Liver (tissue), 9 donors: Measurements from ENCODE around the gene GAMT. TPM values are rescaled to one million over a fixed set of nuclear protein-coding genes. Genes with fewer than 3 reads are reported as not detected.

Source experiments
- DNase-seq: peaks from one replicate; pipeline ENCODE4 v3.0.0-alpha.2; 2017; ENCODE audit warnings: low spot score
- H3K27ac ChIP-seq, 2 donors: one replicate each; pipeline ENCODE4 v1.7.0; 2013; ENCODE audit warnings: inconsistent platforms in 2 of 2, low read length in 2 of 2, control low read depth in 1 of 2, low read depth in 1 of 2, mild to moderate bottlenecking in 1 of 2
- H3K27me3 ChIP-seq, 4 donors: one replicate each; pipeline versions ENCODE4 v1.6.1 to v1.7.0; 2013; ENCODE audit warnings: low read length in 3 of 4, inconsistent platforms in 1 of 4, mild to moderate bottlenecking in 1 of 4, moderate library complexity in 1 of 4; ENCODE audit not compliant: control insufficient read depth in 4 of 4, insufficient read depth in 4 of 4
- H3K36me3 ChIP-seq, 4 donors: one replicate each; pipeline versions ENCODE4 v1.6.1 to v1.7.0; 2013; ENCODE audit warnings: low read length in 3 of 4, mild to moderate bottlenecking in 3 of 4, low read depth in 1 of 4, moderate library complexity in 1 of 4; ENCODE audit not compliant: control insufficient read depth in 4 of 4, insufficient read depth in 3 of 4
- H3K4me1 ChIP-seq, 4 donors: one replicate each; pipeline versions ENCODE4 v1.6.1 to v1.7.0; 2013; ENCODE audit warnings: low read length in 3 of 4, mild to moderate bottlenecking in 3 of 4, moderate library complexity in 1 of 4; ENCODE audit not compliant: control insufficient read depth in 4 of 4, insufficient read depth in 4 of 4
- H3K4me3 ChIP-seq, 3 donors: one replicate each; pipeline versions ENCODE4 v1.6.1 to v1.7.0; 2013; ENCODE audit warnings: low read length in 3 of 3, control low read depth in 1 of 3, low read depth in 1 of 3, mild to moderate bottlenecking in 1 of 3
- H3K9ac ChIP-seq, 2 donors: one replicate each; pipeline ENCODE4 v1.7.0; 2013; ENCODE audit warnings: low read length in 2 of 2, mild to moderate bottlenecking in 2 of 2, moderate library complexity in 2 of 2, control low read depth in 1 of 2, low read depth in 1 of 2
- H3K9me3 ChIP-seq, 4 donors: one replicate each; pipeline versions ENCODE4 v1.6.1 to v1.7.0; 2013; ENCODE audit warnings: low read length in 3 of 4; ENCODE audit not compliant: control insufficient read depth in 4 of 4
- EGR1 ChIP-seq, 2 donors: IDR thresholded peaks; 2 replicates each; pipeline ENCODE4 v1.6.1; 2016 to 2018; ENCODE audit warnings: antibody characterized with exemption in 2 of 2, low read depth in 2 of 2
- FOXA1 ChIP-seq: IDR thresholded peaks from 2 replicates; pipeline ENCODE4 v1.6.1; 2016; ENCODE audit warnings: antibody characterized with exemption
- GABPA ChIP-seq, 2 donors: IDR thresholded peaks in 1 of 2; conservative IDR thresholded peaks in 1 of 2; 2 replicates each; pipeline ENCODE4 v1.6.1; 2016; ENCODE audit warnings: antibody characterized with exemption in 2 of 2, mild to moderate bottlenecking in 1 of 2, moderate library complexity in 1 of 2
- HNF4A ChIP-seq, 2 donors: conservative IDR thresholded peaks; 2 replicates each; pipeline ENCODE4 v1.6.1; 2016; ENCODE audit warnings: antibody characterized with exemption in 2 of 2, mild to moderate bottlenecking in 2 of 2
- HNF4G ChIP-seq: IDR thresholded peaks from 2 replicates; pipeline ENCODE4 v1.6.1; 2016; ENCODE audit warnings: antibody characterized with exemption
- NR2F2 ChIP-seq: IDR thresholded peaks from 2 replicates; pipeline ENCODE4 v1.6.1; 2016; ENCODE audit warnings: antibody characterized with exemption
- REST ChIP-seq: IDR thresholded peaks from 2 replicates; pipeline ENCODE4 v1.6.1; 2016; ENCODE audit warnings: antibody characterized with exemption, mild to moderate bottlenecking
- RXRA ChIP-seq, 2 donors: IDR thresholded peaks; 2 replicates each; pipeline ENCODE4 v1.6.1; 2017 to 2018; ENCODE audit warnings: antibody characterized with exemption in 2 of 2, mild to moderate bottlenecking in 1 of 2
- SP1 ChIP-seq: IDR thresholded peaks from 2 replicates; pipeline ENCODE4 v1.6.1; 2018; ENCODE audit warnings: antibody characterized with exemption, mild to moderate bottlenecking
- TAF1 ChIP-seq: conservative IDR thresholded peaks from 2 replicates; pipeline ENCODE4 v1.6.1; 2016; ENCODE audit warnings: antibody characterized with exemption, mild to moderate bottlenecking
- YY1 ChIP-seq: IDR thresholded peaks from 2 replicates; pipeline ENCODE4 v1.6.1; 2016; ENCODE audit warnings: antibody characterized with exemption, mild to moderate bottlenecking
- WGBS: extraction: QIAGEN DNeasy Blood & Tissue Kit; methylation state at CpG from one replicate; pipeline ENCODE4 v1.1.7; 2013; 5-methylcytosine and 5-hydroxymethylcytosine counted together
- polyA plus RNA-seq, 2 donors: library from polyadenylated mRNA; stranded (reverse) in 1 of 2; unstranded in 1 of 2; fragments of 200-250 nt in 1 of 2; fragments of >200 nt in 1 of 2; fragmentation: Nextera tagmentation in 1 of 2; extraction: Ambion mirVana in 1 of 2; gene quantifications; one replicate each; pipeline versions ENCODE4 v1.2.1 to v1.2.3, GENCODE V29; 2013 to 2015
- total RNA-seq, 2 donors: library from RNA; depleted of rRNA; stranded (reverse); fragments of >200 nt; gene quantifications; one replicate each; pipeline ENCODE4 v1.2.3, GENCODE V29; 2014
- TF ChIP-seq, protein P1 (sequence below): fragments of 150-350 bp; IDR thresholded peaks from 2 replicates; pipeline ENCODE4 v1.5.1; 2017; ENCODE audit warnings: improper control_type of control experiment, low read depth, low read length; ENCODE audit not compliant: missing input control
- TF ChIP-seq, protein P2 (sequence below): IDR thresholded peaks from 2 replicates; pipeline ENCODE4 v1.6.1; 2016; ENCODE audit warnings: antibody characterized with exemption
- donor health status: healthy.
- donor health status: healthy.
- donor health status: healthy.
- donor health status: healthy.
- donor health status: healthy.

The GAMT gene
- total and polyA plus RNA-seq, 4 donors: 76.2 to 394 (median 274) TPM

- peaks cover 7 to 34% (median 22%) of the 10 kb centered on the region in 4 donors for H3K36me3 ChIP-seq
- H3K4me3 ChIP-seq: no peak overlapping the region
- no peaks in the 10 kb centered on the region for H3K9me3 ChIP-seq
- peaks cover 3 to 19% (median 10%) of the 10 kb centered on the region in 4 donors for H3K4me1 ChIP-seq
- H3K9ac ChIP-seq: no peak overlapping the region
- no peaks in the 10 kb centered on the region for H3K27me3 ChIP-seq
- no peak overlapping the region for H3K27ac ChIP-seq
- WGBS: 91% methylated on average over 45 of the region's 45 CpGs
- DNase-seq: no peak
- TF ChIP-seq, protein P1, sequence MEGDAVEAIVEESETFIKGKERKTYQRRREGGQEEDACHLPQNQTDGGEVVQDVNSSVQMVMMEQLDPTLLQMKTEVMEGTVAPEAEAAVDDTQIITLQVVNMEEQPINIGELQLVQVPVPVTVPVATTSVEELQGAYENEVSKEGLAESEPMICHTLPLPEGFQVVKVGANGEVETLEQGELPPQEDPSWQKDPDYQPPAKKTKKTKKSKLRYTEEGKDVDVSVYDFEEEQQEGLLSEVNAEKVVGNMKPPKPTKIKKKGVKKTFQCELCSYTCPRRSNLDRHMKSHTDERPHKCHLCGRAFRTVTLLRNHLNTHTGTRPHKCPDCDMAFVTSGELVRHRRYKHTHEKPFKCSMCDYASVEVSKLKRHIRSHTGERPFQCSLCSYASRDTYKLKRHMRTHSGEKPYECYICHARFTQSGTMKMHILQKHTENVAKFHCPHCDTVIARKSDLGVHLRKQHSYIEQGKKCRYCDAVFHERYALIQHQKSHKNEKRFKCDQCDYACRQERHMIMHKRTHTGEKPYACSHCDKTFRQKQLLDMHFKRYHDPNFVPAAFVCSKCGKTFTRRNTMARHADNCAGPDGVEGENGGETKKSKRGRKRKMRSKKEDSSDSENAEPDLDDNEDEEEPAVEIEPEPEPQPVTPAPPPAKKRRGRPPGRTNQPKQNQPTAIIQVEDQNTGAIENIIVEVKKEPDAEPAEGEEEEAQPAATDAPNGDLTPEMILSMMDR: no peak
- TF ChIP-seq, protein P2, sequence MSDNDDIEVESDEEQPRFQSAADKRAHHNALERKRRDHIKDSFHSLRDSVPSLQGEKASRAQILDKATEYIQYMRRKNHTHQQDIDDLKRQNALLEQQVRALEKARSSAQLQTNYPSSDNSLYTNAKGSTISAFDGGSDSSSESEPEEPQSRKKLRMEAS: no peak
- TF ChIP-seq YY1 (no peak), NR2F2 (no peak), HNF4G (no peak), REST (no peak), GABPA (IDR thresholded peaks at IDR 0.05 in 1 of 2, conservative IDR thresholded peaks at IDR 0.05 in 1 of 2) (no peak), RXRA (IDR thresholded peaks at IDR 0.05) (no peak), FOXA1 (no peak), EGR1 (IDR thresholded peaks at IDR 0.05; ENCODE audit: low read depth in 2 of 2) (no peak), TAF1 (no peak)
These were observed 13.4 kb downstream of the GAMT start for GRCh38 chr19:1387684-1388636.

DNA sequence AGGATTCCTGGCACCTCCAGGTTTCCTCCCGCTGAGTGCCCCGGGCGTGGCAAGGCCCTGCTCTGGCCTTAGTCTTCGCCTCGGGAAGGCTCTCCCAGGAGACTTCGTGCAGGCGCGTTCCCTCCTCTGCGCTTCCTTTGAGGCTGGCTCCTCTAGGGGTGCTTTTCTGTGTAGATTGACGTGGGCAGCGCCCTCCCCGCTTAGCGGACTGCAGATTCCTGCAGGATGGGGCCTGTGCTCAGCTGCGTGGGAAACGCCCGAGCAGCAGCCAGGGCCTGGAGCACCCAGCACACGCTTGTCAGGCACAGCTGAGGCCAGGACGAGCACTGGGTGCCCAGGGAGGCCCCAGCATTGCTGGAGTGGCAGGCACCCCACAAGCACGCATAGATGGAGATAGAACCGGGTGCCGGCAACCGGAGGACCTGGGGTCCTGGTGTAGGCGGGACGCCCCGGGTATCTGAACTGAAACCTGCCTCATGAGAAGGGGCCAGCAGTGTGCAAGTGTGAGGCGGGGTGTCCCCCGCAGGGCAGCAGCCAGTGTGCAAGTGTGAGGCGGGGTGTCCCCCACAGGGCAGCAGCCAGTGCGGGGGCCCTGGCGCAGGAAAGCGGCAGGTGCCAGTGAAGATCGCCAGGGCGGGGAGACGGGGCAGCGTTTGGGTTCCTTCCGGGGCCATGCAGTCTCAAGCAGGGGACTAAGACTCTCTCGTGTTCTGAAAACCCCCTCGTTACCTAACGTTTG is 14.2 kb downstream of the GAMT start:
- no peak overlapping the region for H3K4me3 ChIP-seq
- H3K27me3 ChIP-seq: no peaks in the 10 kb centered on the region
- DNase-seq: no peak
- peaks cover 3 to 19% (median 10%) of the 10 kb centered on the region in 4 donors for H3K4me1 ChIP-seq
- peaks cover 7 to 26% (median 15%) of the 10 kb centered on the region in 4 donors for H3K36me3 ChIP-seq
- TF ChIP-seq, protein P2: no peak
- no peak for TF ChIP-seq HNF4G
- TF ChIP-seq NR2F2: no peak
- TF ChIP-seq EGR1 (IDR thresholded peaks at IDR 0.05; ENCODE audit: low read depth in 2 of 2): no peak
- no peak for TF ChIP-seq HNF4A (conservative IDR thresholded peaks at IDR 0.05)
- no peak for TF ChIP-seq SP1
- no peak for TF ChIP-seq GABPA (IDR thresholded peaks at IDR 0.05 in 1 of 2, conservative IDR thresholded peaks at IDR 0.05 in 1 of 2)
- H3K27ac ChIP-seq: no peak overlapping the region
- no peaks in the 10 kb centered on the region for H3K9me3 ChIP-seq
- WGBS: 94% methylated on average over 39 of the region's 39 CpGs
- no peak overlapping the region for H3K9ac ChIP-seq
